K562 (cell line): Measurements from ENCODE around the gene TCF4. TPM values are rescaled to one million over a fixed set of nuclear protein-coding genes. Genes with fewer than 3 reads are reported as not detected.

Source experiments
- ATAC-seq: fragments of 200-7000 bp; cut with Tn5 transposase; 3 replicates; pipeline ENCODE4 v1.9.1; 2020; ENCODE audit warnings: moderate library complexity
- BruUV-seq: library from RNA; stranded (reverse); fragments of 400-500 nt; replicated peaks from 2 replicates; lab custom pipeline; 2021; lab: Mats Ljungman, UMichigan
- CTCF ChIA-PET: fragments of 300-600 bp; formaldehyde crosslinking; extraction: SDS; loops from one replicate; lab custom pipeline; 2021; ENCODE audit warnings: low intra/inter-chr PET ratio; lab: Yijun Ruan, JAX
- POLR2A ChIA-PET: fragments of 300-600, 350-650 bp; sonication (Branson Sonifier 250); formaldehyde crosslinking; extraction: SDS; loops from one replicate; lab custom pipeline; 2021; ENCODE audit warnings: antibody characterized with exemption, inconsistent platforms; lab: Yijun Ruan, JAX
- DNase-seq, 4 experiments: peaks; one replicate each; pipeline versions ENCODE4 v3.0.0 to v3.0.0-alpha.2; 2011 to 2018; ENCODE audit warnings: low spot score in 3 of 4, mixed read lengths in 3 of 4; ENCODE audit errors: extremely low read depth in 1 of 4
- FAIRE-seq: peaks from 2 replicates; lab custom pipeline; 2011; peaks lifted over from hg19 to GRCh38; lab: Jason Lieb, UNC
- H2AFZ ChIP-seq: 2 replicates; pipeline ENCODE4 v1.6.0; 2011; ENCODE audit warnings: low read depth, low read length, control low read depth, inconsistent platforms
- H3K27ac ChIP-seq: fragments of 200-600 bp; 3 replicates; pipeline ENCODE4 v1.8.0; 2011; ENCODE audit warnings: low read depth, mild to moderate bottlenecking, control low read depth, inconsistent platforms, low read length, moderate library complexity, mixed read lengths; ENCODE audit errors: extremely low read depth
- H3K27me3 ChIP-seq, 2 experiments: fragments of 300-600 bp in 1 of 2; 2 replicates in 1 of 2; 3 replicates in 1 of 2; pipeline versions ENCODE4 v1.6.0 to v1.8.0; 2011; ENCODE audit warnings: inconsistent platforms in 2 of 2, low read length in 2 of 2, mild to moderate bottlenecking in 1 of 2, mixed read lengths in 1 of 2, moderate library complexity in 1 of 2; ENCODE audit not compliant: control insufficient read depth in 2 of 2, insufficient read depth in 2 of 2
- H3K36me3 ChIP-seq: fragments of 300-600 bp; 3 replicates; pipeline ENCODE4 v1.8.0; 2011; ENCODE audit warnings: mild to moderate bottlenecking, low read length, inconsistent platforms; ENCODE audit not compliant: control insufficient read depth, insufficient read depth
- H3K4me1 ChIP-seq, 2 experiments: fragments of 200-600 bp in 1 of 2; replicated peaks in 1 of 2; 2 replicates in 1 of 2; 3 replicates in 1 of 2; pipeline versions ENCODE4 v1.5.1 to v1.8.0; 2011; ENCODE audit warnings: inconsistent platforms in 2 of 2, low read length in 2 of 2, mild to moderate bottlenecking in 1 of 2, mixed read lengths in 1 of 2, moderate library complexity in 1 of 2; ENCODE audit not compliant: control insufficient read depth in 2 of 2, insufficient read depth in 2 of 2
- H3K4me2 ChIP-seq: 2 replicates; pipeline ENCODE4 v1.6.1; 2011; ENCODE audit warnings: low read length, control low read depth, inconsistent platforms, mixed read lengths; ENCODE audit not compliant: insufficient read depth
- H3K4me3 ChIP-seq: fragments of 200-600 bp; sonication (generic), shearing (Covaris generic); 2 replicates; pipeline ENCODE4 v1.5.1; 2016; ENCODE audit warnings: control low read depth, inconsistent platforms
- H3K79me2 ChIP-seq: fragments of 200-600 bp; 3 replicates; pipeline ENCODE4 v1.8.0; 2011; ENCODE audit warnings: low read length, inconsistent platforms; ENCODE audit not compliant: control insufficient read depth, insufficient read depth
- H3K9ac ChIP-seq, 2 experiments: 2 replicates each; pipeline versions ENCODE4 v1.6.0 to v1.6.1; 2011; ENCODE audit warnings: low read depth in 2 of 2, low read length in 2 of 2, control low read depth in 1 of 2, inconsistent platforms in 1 of 2, mild to moderate bottlenecking in 1 of 2, mixed read lengths in 1 of 2; ENCODE audit not compliant: insufficient read depth in 1 of 2
- H3K9me1 ChIP-seq: one replicate; pipeline ENCODE4 v1.6.0; 2011; ENCODE audit warnings: inconsistent platforms, mild to moderate bottlenecking, low read length, moderate library complexity; ENCODE audit not compliant: control insufficient read depth, insufficient read depth
- H3K9me3 ChIP-seq: replicated peaks from 2 replicates; pipeline ENCODE4 v1.5.1; 2011; ENCODE audit warnings: low read depth, low read length, inconsistent platforms; ENCODE audit not compliant: control insufficient read depth, insufficient read depth
- H4K20me1 ChIP-seq: replicated peaks from 2 replicates; pipeline ENCODE4 v1.6.1; 2011; ENCODE audit warnings: low read length, inconsistent platforms, mixed read lengths; ENCODE audit not compliant: control insufficient read depth, insufficient read depth
- ATF7 ChIP-seq: fragments of 450-650 bp; IDR thresholded peaks from 2 replicates; pipeline ENCODE4 v1.7.1; 2014; ENCODE audit warnings: mild to moderate bottlenecking, moderate library complexity
- BRD9 ChIP-seq: fragments of 450-650 bp; IDR thresholded peaks from 2 replicates; pipeline ENCODE4 v1.6.1; 2018; ENCODE audit warnings: low read depth; ENCODE audit not compliant: partially characterized antibody
- CREB1 ChIP-seq, 2 experiments: sonication (generic) in 1 of 2; formaldehyde crosslinking in 1 of 2; IDR thresholded peaks; 2 replicates each; pipeline versions ENCODE4 v1.6.1 to v1.8.0; 2012 to 2022; ENCODE audit warnings: inconsistent platforms in 1 of 2, mild to moderate bottlenecking in 1 of 2, missing genetic modification reagents in 1 of 2, moderate library complexity in 1 of 2
- DPF2 ChIP-seq: fragments of 450-650 bp; IDR thresholded peaks from 2 replicates; pipeline ENCODE4 v1.6.1; 2016
- E2F4 ChIP-seq: sonication (generic); formaldehyde crosslinking; IDR thresholded peaks from 2 replicates; pipeline ENCODE4 v1.8.0; 2022; ENCODE audit warnings: mild to moderate bottlenecking, low read depth, missing genetic modification reagents
- EP400 ChIP-seq: fragments of 450-650 bp; IDR thresholded peaks from 2 replicates; pipeline ENCODE4 v1.6.1; 2017; ENCODE audit warnings: antibody characterized with exemption, mild to moderate bottlenecking, moderate library complexity
- HES1 ChIP-seq: fragments of 450-650 bp; IDR thresholded peaks from 2 replicates; pipeline ENCODE4 v1.6.1; 2016; ENCODE audit warnings: low read depth, mild to moderate bottlenecking, moderate library complexity
- NFYB ChIP-seq: IDR thresholded peaks from 2 replicates; pipeline ENCODE4 v1.6.1; 2011; ENCODE audit warnings: mild to moderate bottlenecking, moderate library complexity; ENCODE audit not compliant: insufficient read length; ENCODE audit errors: extremely low read depth
- PPARD ChIP-seq: fragments of 250-450 bp; sonication (Bioruptor Pico); IDR thresholded peaks from 2 replicates; pipeline ENCODE4 v1.8.0; 2022; ENCODE audit warnings: inconsistent platforms, mild to moderate bottlenecking, moderate library complexity
- RHOXF2B ChIP-seq: fragments of 250-450 bp; sonication (Bioruptor Pico); conservative IDR thresholded peaks from 2 replicates; pipeline ENCODE4 v1.5.1; 2021
- ZBTB7A ChIP-seq: IDR thresholded peaks from 2 replicates; pipeline ENCODE4 v1.6.1; 2011; ENCODE audit warnings: low read depth, mild to moderate bottlenecking, low read length, moderate library complexity, borderline replicate concordance; ENCODE audit not compliant: control insufficient read depth
- ZBTB8A ChIP-seq: fragments of 450-650 bp; IDR thresholded peaks from 2 replicates; pipeline ENCODE4 v1.6.1; 2018; ENCODE audit warnings: mild to moderate bottlenecking, moderate library complexity; ENCODE audit not compliant: partially characterized antibody
- ZNF316 ChIP-seq: fragments of 450-650 bp; IDR thresholded peaks from 2 replicates; pipeline ENCODE4 v1.6.1; 2016
- ZNF354B ChIP-seq: fragments of 250-450 bp; sonication (Bioruptor Pico); IDR thresholded peaks from 2 replicates; pipeline ENCODE4 v1.4.0; 2020
- ZNF445 ChIP-seq: fragments of 250-450 bp; sonication (Bioruptor Pico); IDR thresholded peaks from 2 replicates; pipeline ENCODE4 v1.4.0; 2020; ENCODE audit warnings: low read depth, mild to moderate bottlenecking, moderate library complexity
- ZNF583 ChIP-seq: fragments of 250-450 bp; sonication (Bioruptor Pico); IDR thresholded peaks from 2 replicates; pipeline ENCODE4 v1.4.0; 2020
- WGBS: fragments of 100-300 bp; shearing (Covaris generic); methylation state at CpG from one replicate; pipeline ENCODE4 v1.1.6; 2016; ENCODE audit warnings: low coverage, mixed read lengths; ENCODE audit not compliant: insufficient coverage; ENCODE audit errors: missing lambda C conversion rate; 5-methylcytosine and 5-hydroxymethylcytosine counted together
- in situ Hi-C: fragments of 300-500 bp; cut with MboI; formaldehyde crosslinking; loops from 4 replicates; pipeline ENCODE4 v1.15.0; 2018; ENCODE audit warnings: inconsistent platforms, mixed read lengths
- intact Hi-C: fragments of 100-400 bp; cut with micrococcal nuclease; formaldehyde crosslinking; loops from 2 replicates; pipeline ENCODE4 v1.14.2; 2022
- polyA plus RNA-seq, 8 experiments: library from polyadenylated mRNA; depleted of rRNA in 4 of 8; stranded (reverse) in 5 of 8; unstranded in 3 of 8; fragments of >200 nt; fragmentation: Nextera tagmentation in 2 of 8; fragmentation: Illumina TruSeq in 1 of 8; extraction: Ambion mirVana in 2 of 8; extraction: Trizol in 1 of 8; gene quantifications; 2 replicates each; pipeline versions ENCODE4 v1.2.1 to v1.2.3, GENCODE V29; 2011 to 2014; ENCODE audit warnings: inconsistent platforms in 1 of 8, missing spikeins in 1 of 8
- total RNA-seq, 7 experiments: library from RNA; depleted of rRNA in 6 of 7; stranded (reverse); fragments of >200 nt in 6 of 7; fragmentation: Illumina TruSeq in 2 of 7; extraction: Trizol in 2 of 7; gene quantifications; 2 replicates each; pipeline versions ENCODE4 v1.2.1 to v1.2.3, GENCODE V29; 2011 to 2021; ENCODE audit warnings: low replicate concordance in 1 of 7

Gene TCF4
- total and polyA plus RNA-seq, 9 of the 15 experiments (the other 6 are each of a cell fraction or from before 2014, with no cell fraction given): 4.8 to 24.7 (median 15.2) TPM

- FAIRE-seq (no peak), DNase-seq (no peak), ATAC-seq (no peak)
- intact Hi-C loops (no loop called here), in situ Hi-C loops (loop anchor here (25.0 kb wide), 2 partner anchors 561 to 1336 kb away; no protein-coding TSS in a partner anchor)
- no peak overlapping the region for H3K4me3 ChIP-seq
- ChIA-PET POLR2A (no interaction called here), CTCF (no interaction called here)
- WGBS: 71% methylated on average over 2 of the region's 2 CpGs
- H3K9ac ChIP-seq: no peak overlapping the region
- no peaks in the 10 kb centered on the region for H3K9me1 ChIP-seq
- no peak overlapping the region for H3K4me2 ChIP-seq
- BruUV-seq: no TSS peak
- no peaks in the 10 kb centered on the region for H3K27me3 ChIP-seq
- H3K27ac ChIP-seq: no peak overlapping the region
- H2AFZ ChIP-seq: no peak overlapping the region
- H3K36me3 ChIP-seq: peaks cover 13% of the 10 kb centered on the region; the same call in 1 of the 3 replicates
- H4K20me1 ChIP-seq: no peaks in the 10 kb centered on the region
- H3K4me1 ChIP-seq: no peaks in the 10 kb centered on the region
- H3K79me2 ChIP-seq: no peaks in the 10 kb centered on the region
- no peaks in the 10 kb centered on the region for H3K9me3 ChIP-seq
- TF ChIP-seq ZBTB7A: no peak
- TF ChIP-seq CREB1 (IDR thresholded peaks at IDR 0.05): no peak
- no peak for TF ChIP-seq CREB1 (CRISPR knock-in tag; IDR thresholded peaks at IDR 0.05)
- TF ChIP-seq ZBTB8A: no peak
- no peak for TF ChIP-seq ZNF583 (CRISPR knock-in tag)
- TF ChIP-seq E2F4 (CRISPR knock-in tag): no peak
- no peak for TF ChIP-seq BRD9
- TF ChIP-seq EP400: no peak
- TF ChIP-seq ATF7: no peak
- no peak for TF ChIP-seq HES1
- no peak for TF ChIP-seq ZNF445 (CRISPR knock-in tag)
- no peak for TF ChIP-seq ZNF316
- no peak for TF ChIP-seq NFYB
- no peak for TF ChIP-seq DPF2
- no peak for TF ChIP-seq PPARD (CRISPR knock-in tag)
- TF ChIP-seq ZNF354B (CRISPR knock-in tag): no peak
- no peak for TF ChIP-seq RHOXF2B (CRISPR knock-in tag)
Observed at GRCh38 chr18:55226044-55226443, 361.9 kb downstream of the TCF4 start.
